ENCODE results near the gene SKIL.

DNA sequence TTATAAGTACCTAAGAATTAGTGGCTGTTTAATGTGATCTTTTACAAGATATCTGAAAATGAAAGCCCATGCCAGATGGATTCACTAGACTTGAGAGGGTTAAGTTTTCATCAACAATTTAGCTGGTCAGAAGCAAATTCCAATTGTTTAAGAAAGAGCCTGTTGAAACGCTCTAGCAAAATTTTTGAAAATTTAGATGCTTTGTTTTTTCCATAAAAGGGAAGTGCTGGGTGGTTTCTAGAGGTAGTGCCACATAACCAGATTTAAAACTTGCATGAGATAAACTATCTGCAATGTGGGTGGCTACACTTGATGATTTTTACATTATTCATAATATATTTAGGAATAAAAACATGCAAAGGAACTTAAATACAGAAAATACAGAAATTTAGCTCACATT is 48.5 kb upstream of the SKIL start:
- TF ChIP-seq, protein P1, sequence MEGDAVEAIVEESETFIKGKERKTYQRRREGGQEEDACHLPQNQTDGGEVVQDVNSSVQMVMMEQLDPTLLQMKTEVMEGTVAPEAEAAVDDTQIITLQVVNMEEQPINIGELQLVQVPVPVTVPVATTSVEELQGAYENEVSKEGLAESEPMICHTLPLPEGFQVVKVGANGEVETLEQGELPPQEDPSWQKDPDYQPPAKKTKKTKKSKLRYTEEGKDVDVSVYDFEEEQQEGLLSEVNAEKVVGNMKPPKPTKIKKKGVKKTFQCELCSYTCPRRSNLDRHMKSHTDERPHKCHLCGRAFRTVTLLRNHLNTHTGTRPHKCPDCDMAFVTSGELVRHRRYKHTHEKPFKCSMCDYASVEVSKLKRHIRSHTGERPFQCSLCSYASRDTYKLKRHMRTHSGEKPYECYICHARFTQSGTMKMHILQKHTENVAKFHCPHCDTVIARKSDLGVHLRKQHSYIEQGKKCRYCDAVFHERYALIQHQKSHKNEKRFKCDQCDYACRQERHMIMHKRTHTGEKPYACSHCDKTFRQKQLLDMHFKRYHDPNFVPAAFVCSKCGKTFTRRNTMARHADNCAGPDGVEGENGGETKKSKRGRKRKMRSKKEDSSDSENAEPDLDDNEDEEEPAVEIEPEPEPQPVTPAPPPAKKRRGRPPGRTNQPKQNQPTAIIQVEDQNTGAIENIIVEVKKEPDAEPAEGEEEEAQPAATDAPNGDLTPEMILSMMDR (conservative IDR thresholded peaks at IDR 0.05; ENCODE audit: low read depth in 2 of 2) = no peak
- TF ChIP-seq EZH2 (IDR thresholded peaks at IDR 0.05; ENCODE audit: low read depth, unreplicated experiment) (no peak), POLR2AphosphoS5 (IDR thresholded peaks at IDR 0.05; ENCODE audit: low read depth) (no peak), EZH2phosphoT487 (IDR thresholded peaks at IDR 0.05; ENCODE audit: unreplicated experiment) (no peak), STAT1 (IDR thresholded peaks at IDR 0.05; ENCODE audit: unreplicated experiment) (no peak), JUNB (IDR thresholded peaks at IDR 0.05; ENCODE audit: unreplicated experiment) (no peak), ZNF114 (CRISPR knock-in tag; IDR thresholded peaks at IDR 0.05) (no peak), NANOG (IDR thresholded peaks at IDR 0.05; ENCODE audit: borderline replicate concordance) (no peak), CREB1 (CRISPR knock-in tag; IDR thresholded peaks at IDR 0.05; ENCODE audit: low read depth) (no peak), ZNF331 (CRISPR knock-in tag; IDR thresholded peaks at IDR 0.05; ENCODE audit: low read depth) (no peak)
- TF ChIP-seq, protein P2, sequence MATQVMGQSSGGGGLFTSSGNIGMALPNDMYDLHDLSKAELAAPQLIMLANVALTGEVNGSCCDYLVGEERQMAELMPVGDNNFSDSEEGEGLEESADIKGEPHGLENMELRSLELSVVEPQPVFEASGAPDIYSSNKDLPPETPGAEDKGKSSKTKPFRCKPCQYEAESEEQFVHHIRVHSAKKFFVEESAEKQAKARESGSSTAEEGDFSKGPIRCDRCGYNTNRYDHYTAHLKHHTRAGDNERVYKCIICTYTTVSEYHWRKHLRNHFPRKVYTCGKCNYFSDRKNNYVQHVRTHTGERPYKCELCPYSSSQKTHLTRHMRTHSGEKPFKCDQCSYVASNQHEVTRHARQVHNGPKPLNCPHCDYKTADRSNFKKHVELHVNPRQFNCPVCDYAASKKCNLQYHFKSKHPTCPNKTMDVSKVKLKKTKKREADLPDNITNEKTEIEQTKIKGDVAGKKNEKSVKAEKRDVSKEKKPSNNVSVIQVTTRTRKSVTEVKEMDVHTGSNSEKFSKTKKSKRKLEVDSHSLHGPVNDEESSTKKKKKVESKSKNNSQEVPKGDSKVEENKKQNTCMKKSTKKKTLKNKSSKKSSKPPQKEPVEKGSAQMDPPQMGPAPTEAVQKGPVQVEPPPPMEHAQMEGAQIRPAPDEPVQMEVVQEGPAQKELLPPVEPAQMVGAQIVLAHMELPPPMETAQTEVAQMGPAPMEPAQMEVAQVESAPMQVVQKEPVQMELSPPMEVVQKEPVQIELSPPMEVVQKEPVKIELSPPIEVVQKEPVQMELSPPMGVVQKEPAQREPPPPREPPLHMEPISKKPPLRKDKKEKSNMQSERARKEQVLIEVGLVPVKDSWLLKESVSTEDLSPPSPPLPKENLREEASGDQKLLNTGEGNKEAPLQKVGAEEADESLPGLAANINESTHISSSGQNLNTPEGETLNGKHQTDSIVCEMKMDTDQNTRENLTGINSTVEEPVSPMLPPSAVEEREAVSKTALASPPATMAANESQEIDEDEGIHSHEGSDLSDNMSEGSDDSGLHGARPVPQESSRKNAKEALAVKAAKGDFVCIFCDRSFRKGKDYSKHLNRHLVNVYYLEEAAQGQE (IDR thresholded peaks at IDR 0.05; ENCODE audit: unreplicated experiment) = no peak
- TF ChIP-seq, protein P3, sequence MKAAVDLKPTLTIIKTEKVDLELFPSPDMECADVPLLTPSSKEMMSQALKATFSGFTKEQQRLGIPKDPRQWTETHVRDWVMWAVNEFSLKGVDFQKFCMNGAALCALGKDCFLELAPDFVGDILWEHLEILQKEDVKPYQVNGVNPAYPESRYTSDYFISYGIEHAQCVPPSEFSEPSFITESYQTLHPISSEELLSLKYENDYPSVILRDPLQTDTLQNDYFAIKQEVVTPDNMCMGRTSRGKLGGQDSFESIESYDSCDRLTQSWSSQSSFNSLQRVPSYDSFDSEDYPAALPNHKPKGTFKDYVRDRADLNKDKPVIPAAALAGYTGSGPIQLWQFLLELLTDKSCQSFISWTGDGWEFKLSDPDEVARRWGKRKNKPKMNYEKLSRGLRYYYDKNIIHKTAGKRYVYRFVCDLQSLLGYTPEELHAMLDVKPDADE (IDR thresholded peaks at IDR 0.05) = no peak

Measured in GM23338 (cell line).